UCSD-AML1 (cell line): ENCODE measurements around the gene FAM124B.
A peak's percentile ranks its signal among the peaks of the same experiment; 100 is the strongest.
"Not testable (repeated sequence)": the region's sequence is repeated elsewhere in the genome, so short reads cannot be mapped to it uniquely, and the experiment has no call there.

Experiments
- DNase-seq: peaks from one replicate; lab custom pipeline; 2025; ENCODE audit not compliant: unreplicated experiment; lab: John Stamatoyannopoulos, UW

The FAM124B gene

DNA sequence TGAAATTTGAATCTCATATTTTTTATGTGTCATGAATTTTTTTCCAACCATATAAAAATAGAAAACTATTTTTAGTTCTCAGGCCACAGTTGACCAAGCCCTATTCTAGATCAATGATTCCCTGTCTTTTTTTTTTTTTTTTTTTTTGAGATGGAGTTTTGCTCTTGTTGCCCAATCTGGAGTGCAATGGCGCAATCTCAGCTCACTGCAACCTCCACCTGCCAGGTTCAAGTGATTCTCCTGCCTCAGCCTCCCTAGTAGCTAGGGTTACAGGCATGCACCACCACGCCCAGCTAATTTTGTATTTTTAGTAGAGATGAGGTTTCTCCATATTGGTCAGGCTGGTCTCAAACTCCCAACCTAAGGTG, 19.6 kb downstream of the FAM124B start:
- DNase-seq: not testable (repeated sequence)

DNA sequence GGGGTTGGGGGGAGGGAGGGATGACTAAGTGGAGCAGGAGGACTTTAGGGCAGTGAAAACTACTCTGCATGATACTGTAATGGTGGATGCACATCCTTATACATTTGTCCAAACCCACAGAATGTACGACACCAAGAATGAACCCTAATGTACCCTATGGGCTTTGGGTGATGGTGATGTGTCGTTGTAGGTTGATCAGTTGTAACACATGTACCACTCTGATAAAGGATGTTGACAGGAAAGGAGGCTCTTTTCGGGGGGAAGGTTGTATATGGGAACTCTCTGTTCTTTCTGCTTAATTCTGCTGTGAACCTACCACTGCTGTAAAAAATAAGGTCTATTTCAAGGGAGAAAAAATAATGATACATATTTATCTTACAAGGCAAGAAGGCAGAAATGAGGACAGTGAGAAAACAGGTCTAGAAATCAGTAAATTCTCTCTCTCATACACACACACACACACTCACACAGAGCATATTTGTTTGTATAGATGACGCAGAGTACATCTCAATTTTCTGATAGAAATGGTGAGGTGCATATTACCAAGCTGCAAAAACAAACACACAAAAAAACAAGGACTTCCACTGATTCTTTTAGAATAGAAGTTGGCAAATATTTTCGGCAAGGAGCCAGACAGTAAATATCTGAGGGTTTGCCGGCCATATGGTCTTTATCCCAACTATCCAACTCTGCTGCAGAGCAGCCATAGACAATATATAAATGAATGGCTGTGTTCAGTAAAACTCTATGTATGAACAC, 20.2 kb downstream of the FAM124B start:
- DNase-seq: no peak

DNA sequence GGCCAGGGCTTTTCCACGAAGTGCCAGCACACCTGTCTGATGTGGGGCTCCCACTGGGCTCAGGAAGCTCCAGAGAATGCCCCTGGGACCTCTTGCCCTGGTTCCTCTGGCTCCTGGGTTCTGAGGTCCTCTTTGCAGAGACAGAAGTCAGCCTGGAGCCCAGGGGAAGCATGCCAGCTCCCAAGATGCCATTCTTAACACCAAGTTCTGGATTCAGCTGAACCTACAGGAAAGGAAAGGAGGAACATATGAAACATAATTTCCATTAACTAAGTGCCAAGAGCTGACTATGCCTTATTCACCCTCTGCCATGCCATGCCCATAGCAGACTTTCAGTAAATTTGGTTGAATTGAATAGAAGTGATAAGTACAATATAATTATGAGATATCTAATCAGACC, 21.9 kb downstream of the FAM124B start:
- DNase-seq: peak; percentile 18

DNA sequence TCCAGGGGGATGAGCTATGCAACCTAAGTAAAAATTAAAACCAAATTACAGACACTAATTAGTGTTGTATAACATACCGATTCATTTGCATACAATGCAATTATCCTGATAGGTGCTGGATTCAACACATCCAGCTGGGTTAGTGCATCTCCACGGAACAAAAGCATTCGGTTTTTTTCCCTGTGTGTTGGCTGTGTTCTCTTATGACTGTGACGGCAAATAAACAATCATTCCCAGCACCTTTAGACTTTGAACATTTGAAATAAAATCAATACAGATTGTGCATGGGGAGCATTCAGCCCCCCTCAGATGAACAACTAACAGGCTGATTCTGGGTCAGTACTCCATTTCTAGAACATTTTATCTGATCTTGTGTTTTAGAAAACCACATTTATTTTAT, 22.7 kb downstream of the FAM124B start:
- no peak for DNase-seq

DNA sequence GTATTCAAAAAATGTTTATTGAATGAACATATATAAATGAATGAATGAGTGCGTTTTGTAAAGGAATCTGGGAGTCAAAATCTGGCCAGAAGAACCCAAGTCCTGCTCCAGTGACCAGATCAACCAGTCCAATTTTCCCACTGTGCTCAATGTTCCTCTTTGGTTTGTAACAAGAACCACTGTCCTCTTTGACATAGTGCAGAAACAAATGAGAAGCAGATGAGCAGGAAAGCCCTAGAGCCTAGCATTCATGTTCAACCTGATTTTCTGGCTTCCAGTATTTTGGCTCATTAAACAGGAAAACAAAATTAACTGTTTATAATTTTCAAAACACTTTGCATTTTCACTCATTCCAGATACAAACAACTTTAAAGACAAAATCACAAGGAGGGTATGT, 23.2 kb downstream of the FAM124B start:
- no peak for DNase-seq

DNA sequence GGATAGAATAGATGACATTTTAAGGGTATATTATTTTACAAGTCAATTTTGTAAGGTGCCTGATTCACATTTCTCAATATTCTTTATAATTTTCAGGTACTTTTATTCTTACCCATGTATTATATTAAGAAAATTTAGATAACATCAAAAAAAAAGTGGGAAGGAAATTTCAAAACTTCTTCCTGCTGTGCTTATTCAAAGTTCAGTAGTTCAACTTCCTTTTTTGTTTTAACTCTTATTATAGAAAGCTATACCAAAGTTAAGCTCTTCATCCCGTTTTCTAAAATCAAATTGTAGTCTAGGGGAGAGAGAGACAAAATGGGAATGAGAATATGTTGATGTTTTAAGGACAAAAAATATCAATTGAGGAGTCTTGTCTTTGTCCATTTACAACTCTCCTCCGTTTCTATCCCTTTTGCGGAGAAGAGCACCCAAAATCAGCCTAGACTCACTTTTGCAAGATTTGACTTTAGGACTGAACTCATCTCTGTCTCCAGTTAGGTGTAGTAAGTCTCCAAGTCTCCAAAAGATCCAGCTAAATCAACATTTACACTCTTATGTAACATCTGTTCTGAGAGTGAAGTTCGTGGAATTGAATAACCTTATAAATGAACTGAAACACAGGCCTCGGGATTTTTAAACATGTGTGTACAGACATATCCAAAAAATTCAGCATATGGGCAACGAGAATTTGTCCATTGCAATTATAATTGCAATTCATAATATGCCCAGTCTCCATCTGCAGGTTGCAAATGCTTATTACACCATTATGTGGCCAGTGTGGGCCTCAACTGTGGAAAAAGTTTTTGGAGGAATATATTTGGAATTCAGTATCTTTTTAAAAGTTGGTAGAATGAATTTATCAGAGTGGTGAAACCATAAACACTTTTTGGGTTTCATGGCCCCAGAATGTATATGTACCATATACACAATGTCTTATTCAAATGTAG, 23.9 kb downstream of the FAM124B start:
- DNase-seq: no peak

DNA sequence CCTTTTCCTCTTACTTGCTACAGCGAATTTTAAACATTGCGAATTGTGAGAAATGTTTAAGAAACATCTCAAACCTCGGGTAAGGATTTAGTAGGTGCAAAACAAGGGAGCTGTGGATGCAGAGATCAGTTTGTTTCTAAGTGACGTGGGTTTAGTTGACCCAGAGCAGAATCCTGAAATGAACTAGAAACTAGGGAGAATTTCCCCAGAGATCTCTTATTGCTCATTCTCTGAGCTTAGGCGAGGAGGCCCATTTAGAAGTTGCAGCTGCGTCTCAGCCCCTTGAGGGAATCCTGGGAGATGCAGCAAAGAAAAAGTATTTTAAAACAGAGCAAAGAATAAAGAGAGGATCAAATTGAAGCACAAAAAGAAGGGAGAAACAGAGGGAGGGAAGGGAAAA, 29.3 kb downstream of the FAM124B start:
- DNase-seq: no peak

DNA sequence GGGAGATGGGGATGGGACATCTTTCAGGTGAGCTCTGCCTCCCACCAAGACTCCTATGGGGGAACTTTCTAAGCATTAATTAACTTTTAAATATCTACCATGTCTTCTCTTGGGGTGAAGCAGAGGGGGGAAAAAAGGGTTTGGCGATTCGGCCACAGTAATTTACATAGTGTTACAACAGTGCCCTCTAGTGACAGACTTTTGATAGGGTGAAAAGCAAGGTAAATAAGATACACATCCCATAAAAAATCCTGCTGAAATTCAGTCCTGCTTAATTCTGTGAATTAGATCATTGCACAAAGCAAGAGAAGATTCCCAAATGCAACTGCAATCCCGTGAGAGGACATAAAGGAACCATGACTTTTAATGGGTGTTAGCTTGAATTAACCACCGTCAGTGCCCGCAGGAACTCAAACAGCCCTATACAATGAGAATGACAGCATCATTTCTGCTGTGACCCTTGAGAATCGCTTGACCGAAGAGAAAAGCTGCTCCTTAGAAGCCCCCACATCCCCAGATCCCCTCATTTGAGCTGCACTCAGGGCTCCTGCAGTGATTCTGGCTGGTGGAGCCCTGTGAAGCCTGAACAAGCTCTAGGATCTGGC, 32.8 kb downstream of the FAM124B start:
- DNase-seq: no peak

DNA sequence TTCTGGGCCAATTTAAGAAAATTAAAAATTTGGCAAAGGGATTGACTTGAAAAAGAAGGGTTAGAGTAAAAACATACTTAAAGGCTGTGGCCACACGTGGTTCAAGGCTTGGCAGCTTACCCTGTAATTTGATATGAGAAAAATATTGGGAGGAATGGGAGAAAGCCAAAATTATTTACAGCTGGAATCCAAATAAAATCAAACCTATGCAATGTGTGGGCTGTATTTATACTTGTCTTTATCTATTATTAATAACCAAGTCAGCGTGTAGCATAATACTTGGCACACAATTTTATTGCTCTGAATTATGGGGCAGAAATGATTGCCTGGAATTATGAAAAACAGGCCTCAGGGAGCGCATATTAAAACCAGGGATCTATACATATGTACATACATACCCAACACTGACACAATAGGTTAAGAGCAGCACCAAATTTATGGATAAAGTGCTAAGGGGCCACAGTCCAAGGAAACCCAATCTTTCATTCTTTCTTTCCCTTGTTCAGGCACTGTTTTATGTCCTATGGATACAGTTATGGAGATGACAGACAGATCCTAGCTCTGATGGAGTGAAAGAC, 35.6 kb downstream of the FAM124B start:
- no peak for DNase-seq

DNA sequence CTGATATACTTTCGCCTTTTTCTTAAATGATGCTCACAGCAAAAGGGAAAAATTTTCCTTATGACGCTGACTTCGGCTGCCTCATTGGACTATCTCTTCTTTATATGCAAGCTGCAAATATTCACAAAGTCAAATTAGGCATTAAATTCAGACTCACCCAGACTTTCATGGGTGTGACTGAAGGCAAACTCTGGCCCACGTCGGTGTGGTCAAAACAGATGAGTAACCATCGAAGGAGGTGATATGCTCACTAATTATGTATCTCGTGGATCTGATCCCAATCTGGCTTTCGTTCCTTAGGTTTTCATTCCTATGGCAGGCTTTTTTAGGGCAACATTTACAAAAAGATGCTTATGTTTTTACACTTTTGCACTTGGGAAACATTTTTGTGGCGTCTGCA, 36.6 kb downstream of the FAM124B start:
- DNase-seq: no peak

DNA sequence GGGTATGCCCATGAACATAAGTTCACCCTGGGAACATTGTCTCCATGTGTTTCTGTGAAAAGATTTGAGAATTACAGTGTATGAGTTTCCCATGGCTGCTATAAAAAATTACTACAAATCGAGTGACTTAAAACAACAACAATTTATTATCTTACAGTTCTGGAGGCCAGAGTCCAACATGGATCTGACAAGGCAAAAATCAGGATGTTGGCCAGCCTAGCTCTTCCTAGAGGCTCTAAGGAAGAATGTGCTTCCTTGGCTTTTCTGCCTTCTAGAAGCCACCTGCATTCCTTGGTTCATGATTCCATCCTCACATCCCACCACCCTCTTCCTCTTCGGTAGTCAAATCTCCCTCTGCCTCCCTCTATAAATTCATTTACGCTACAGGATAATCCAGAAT, 38.6 kb downstream of the FAM124B start:
- no peak for DNase-seq

DNA sequence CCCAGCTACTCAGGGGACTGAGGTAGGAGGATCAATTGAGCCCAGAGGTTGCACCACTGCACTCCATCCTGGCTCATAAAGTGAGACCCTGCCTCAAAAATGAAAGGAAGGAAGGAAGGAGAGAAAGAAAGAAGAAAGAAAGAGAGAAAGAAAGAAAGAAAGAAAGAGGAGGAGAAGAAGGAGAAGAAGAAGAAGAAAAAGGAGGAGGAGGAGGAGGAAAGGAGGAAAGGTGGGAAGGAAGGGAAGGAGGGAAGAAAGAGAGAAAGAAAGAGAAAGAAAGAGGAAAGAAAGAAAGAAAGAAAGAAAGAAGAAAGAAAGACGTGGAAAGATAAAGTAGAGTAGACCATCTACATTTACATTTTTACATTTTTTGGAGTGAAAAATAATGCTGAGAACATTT, 39.8 kb downstream of the FAM124B start:
- DNase-seq: no peak

DNA sequence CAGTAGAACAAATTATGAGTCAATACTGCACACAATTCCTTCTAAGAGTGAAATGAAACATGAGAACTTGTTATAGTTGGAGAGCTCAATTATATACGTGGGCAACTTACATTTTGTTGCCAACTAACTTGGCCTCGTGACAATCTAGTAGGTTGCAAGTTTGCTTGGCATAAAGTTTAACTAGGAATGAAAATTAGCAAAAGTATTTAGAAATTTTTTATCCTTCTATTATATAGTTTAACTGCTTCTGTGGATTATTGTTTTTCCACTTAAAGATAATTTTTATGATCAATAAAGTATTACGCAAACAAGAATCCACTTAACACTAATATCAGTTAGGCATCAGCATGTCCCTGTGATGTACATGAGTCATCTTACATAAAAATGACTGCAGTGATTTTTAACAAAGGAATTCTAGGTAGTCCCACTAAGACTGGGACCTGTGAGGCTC, 41.1 kb downstream of the FAM124B start:
- no peak for DNase-seq

DNA sequence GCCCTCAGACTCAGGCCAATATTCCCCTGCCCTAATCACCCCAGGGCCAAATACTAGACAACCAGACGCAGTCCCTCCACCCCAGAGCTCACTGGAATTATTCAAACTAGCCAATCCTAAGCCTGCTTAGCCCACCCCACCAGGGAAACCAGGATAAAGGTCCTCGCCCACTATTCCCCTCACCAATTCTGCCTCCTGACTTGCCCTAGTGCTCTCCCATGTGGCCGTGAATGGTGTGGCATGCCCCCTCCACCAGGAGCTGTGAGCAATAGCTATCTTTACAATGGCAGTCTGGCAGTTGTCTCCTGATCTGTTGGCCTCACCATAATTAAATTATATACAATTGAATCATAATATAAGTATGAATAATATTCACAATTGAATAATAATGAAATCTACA, 42.3 kb downstream of the FAM124B start:
- DNase-seq: peak; percentile 21

DNA sequence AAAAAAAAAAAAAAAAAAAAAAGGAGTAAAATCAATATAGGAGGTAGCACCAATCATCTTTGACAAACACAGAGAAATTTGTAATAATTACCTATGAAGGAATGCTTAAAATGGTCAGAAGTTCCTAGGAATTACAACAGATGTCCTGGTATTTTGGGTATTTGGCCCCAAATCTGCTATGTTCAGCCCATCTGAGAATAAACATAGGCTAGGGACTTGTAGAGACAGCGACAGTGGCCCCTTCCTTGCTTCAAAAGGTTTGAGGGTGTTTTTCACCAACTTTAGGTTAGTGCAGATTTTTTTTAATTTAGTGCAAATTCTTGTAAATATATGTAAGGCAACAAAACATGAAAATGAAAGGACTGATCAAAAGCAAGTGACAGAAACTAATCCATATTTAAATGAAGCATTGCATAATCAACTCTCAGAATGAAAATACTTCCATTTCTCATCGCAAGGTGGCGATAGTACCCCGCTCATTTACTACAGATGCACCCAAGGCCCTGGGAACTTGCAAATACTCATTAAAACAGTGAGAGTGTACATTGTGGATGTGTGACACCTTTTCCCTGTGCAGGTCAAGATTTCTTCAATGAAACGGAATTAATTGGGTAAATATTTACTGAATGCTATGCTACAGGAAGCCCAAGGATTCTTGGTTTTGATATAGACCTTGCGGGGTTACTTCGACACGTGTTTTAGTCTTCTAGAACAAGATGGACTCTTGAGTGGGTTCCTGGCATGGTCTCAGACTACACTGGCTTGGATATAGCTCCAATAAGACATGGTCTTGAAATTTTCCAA, 44.6 kb downstream of the FAM124B start:
- peak; percentile 14 for DNase-seq

DNA sequence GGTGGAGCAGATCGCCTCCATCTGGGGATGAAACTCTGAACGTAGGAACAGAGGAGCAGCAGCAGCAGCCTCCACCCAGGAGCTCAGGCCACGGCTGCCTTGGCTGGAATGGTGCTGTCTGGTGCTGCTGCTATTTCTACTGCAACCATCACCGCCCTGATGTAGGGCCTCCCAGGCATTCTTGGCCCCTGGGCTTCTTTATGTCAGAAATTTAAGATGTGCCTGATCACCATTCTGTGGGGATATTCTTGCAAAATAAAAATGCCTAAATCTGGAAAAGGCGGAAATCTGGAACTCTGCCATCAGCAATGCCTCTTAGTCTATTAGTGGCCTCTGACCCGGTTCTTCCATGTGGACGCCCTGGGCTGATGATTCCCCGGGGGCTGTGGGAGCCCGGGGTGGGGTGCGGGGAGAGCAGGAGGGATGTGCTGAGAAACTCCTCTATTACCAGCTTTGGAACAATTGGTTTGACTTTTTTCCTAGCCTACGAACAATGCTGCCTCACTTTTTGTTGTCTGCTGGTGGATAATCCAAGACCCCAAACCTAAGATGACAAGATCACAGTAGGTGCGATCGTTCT, 47.2 kb downstream of the FAM124B start:
- no peak for DNase-seq

DNA sequence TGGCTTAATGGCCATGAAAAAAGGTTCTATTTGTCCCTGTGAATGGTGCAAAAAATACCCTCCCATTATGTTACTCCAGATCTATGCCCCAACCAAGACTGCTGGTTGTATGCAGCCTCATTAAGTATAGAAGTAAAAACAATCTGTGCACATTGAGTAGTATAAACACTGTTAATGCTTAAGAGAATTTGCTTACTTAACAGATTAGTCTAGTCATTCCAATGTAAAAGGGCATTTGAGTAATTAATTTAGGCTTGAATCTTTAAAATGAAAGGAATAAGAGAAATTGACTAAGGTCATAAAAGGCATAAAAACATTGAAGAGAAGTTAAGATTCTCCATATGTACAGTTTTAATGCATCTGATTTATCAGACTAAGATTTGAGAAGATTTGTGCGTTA, 51.2 kb downstream of the FAM124B start:
- DNase-seq: no peak

DNA sequence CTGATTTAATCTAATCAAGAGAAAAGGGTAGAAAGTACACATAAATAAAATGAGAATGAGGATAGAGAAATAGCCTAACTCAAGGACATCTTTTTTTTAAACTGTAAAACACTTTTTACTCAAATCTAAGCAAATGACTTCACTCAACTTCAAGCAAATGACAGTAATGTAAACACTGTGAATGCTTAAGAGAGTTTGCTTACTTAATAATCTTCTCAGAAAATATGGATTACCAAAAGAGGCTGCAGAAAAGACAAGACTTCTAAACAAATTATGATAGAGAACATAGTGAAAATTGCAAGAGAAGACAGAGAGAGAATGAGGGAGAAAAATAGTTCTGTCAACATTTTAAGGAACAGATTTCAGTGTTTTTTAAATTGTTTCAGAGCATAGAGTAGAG, 52.5 kb downstream of the FAM124B start:
- no peak for DNase-seq

DNA sequence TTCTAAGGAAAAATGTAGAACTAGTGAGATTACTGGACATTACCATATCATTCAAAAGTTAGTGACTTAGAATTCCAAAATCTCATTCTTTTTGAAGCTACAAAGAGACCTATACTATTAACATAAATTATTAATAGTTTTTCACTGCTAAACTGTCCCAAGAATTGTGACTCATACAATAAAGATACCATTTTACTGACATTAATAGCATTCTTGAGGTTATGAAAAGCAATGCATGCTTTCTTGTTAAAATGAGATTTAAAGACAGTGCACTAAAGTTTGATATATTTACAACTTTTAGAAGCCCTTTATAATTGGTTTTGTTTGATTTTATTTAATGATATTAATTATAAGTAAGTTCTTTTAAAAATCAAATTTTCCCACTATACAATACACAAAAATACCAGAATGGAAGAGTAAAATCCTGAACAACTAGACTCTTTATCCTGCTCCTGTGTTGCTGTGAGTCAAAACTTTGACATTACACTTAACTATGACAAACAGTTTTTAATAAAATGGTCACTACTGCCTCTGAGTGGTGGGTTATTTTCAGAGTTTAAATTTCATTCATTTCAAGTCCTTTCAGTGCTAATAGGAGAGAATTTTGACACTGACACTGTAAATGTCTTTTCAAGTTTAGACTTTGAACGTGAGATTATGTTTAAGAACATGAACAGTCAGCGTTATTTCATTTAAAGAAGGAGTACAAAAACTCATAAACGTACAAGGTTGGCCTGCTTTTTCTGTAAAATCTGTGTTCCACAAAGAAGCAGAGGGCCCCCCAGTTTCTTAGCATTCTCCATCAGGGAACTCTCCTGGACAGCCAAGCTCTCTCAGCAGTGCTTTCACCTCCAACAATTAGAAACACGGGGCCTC, 54.5 kb downstream of the FAM124B start:
- DNase-seq: no peak
